SJCRH30 (cell line): ENCODE results near the gene OR2J1. TPM values are rescaled to one million over a fixed set of nuclear protein-coding genes. Genes with fewer than 3 reads are reported as not detected.
"Not testable (repeated sequence)": the region's sequence is repeated elsewhere in the genome, so short reads cannot be mapped to it uniquely, and the experiment has no call there.

ENCODE experiments used
- DNase-seq, 2 experiments: peaks; one replicate each; pipeline ENCODE4 v3.0.0-alpha.2; 2015 to 2020
- H3K27ac ChIP-seq: fragments of 250-450 bp; sonication (Bioruptor Pico); 2 replicates; pipeline ENCODE4 v1.5.1; 2020; ENCODE audit warnings: mild to moderate bottlenecking, moderate library complexity
- H3K27me3 ChIP-seq: fragments of 250-450 bp; sonication (Bioruptor Pico); 2 replicates; pipeline ENCODE4 v1.5.1; 2020; ENCODE audit warnings: mild to moderate bottlenecking, moderate library complexity
- H3K36me3 ChIP-seq: fragments of 250-450 bp; sonication (Bioruptor Pico); 2 replicates; pipeline ENCODE4 v1.5.1; 2020; ENCODE audit warnings: mild to moderate bottlenecking, moderate library complexity
- H3K4me1 ChIP-seq: fragments of 250-450 bp; sonication (Bioruptor Pico); 2 replicates; pipeline ENCODE4 v1.5.1; 2020; ENCODE audit warnings: mild to moderate bottlenecking, moderate library complexity
- H3K4me3 ChIP-seq: fragments of 250-450 bp; sonication (Bioruptor Pico); 2 replicates; pipeline ENCODE4 v1.5.1; 2020; ENCODE audit warnings: mild to moderate bottlenecking, moderate library complexity
- H3K9me3 ChIP-seq: fragments of 250-450 bp; sonication (Bioruptor Pico); replicated peaks from 2 replicates; pipeline ENCODE4 v1.5.1; 2020; ENCODE audit warnings: mild to moderate bottlenecking, moderate library complexity
- total RNA-seq: library from RNA; depleted of rRNA; stranded (reverse); fragments of >200 nt; shearing (Covaris generic); gene quantifications from 2 replicates; pipeline ENCODE4 v1.2.3, GENCODE V29; 2014; rRNA removed

OR2J1 gene
- total RNA-seq, 1 experiment from 2014 or later: not detected

- no peaks in the 10 kb centered on the region for H3K36me3 ChIP-seq
- H3K4me1 ChIP-seq: no peaks in the 10 kb centered on the region
- H3K9me3 ChIP-seq: no peaks in the 10 kb centered on the region
- no peaks in the 10 kb centered on the region for H3K27me3 ChIP-seq
- no peak overlapping the region for H3K4me3 ChIP-seq
- DNase-seq: no peak
- H3K27ac ChIP-seq: no peak overlapping the region
These were observed 38.4 kb downstream of the OR2J1 start for GRCh38 chr6:29137724-29138123.

- DNase-seq: no peak
- H3K4me1 ChIP-seq: no peaks in the 10 kb centered on the region
- no peaks in the 10 kb centered on the region for H3K36me3 ChIP-seq
- H3K27me3 ChIP-seq: no peaks in the 10 kb centered on the region
- no peak overlapping the region for H3K27ac ChIP-seq
- H3K9me3 ChIP-seq: no peaks in the 10 kb centered on the region
- no peak overlapping the region for H3K4me3 ChIP-seq
These were observed 42.3 kb downstream of the OR2J1 start for GRCh38 chr6:29141606-29142005.

- Histone ChIP-seq H3K9me3 (no peaks in the 10 kb centered on the region), H3K4me3 (no peak overlapping the region), H3K27me3 (no peaks in the 10 kb centered on the region)
These were observed 43.0 kb downstream of the OR2J1 start for GRCh38 chr6:29142309-29142708.

GRCh38 chr6:29146179-29146578, 46.9 kb downstream of the OR2J1 start:
- Histone ChIP-seq H3K27ac (no peak overlapping the region), H3K4me1 (no peaks in the 10 kb centered on the region), H3K36me3 (no peaks in the 10 kb centered on the region), H3K27me3 (no peaks in the 10 kb centered on the region), H3K9me3 (no peaks in the 10 kb centered on the region), H3K4me3 (no peak overlapping the region)
- no peak for DNase-seq

More at GRCh38 chr6:29142309-29142708, 43.0 kb downstream of the OR2J1 start:
- DNase-seq: no peak
- H3K36me3 ChIP-seq: no peaks in the 10 kb centered on the region
- H3K4me1 ChIP-seq: no peaks in the 10 kb centered on the region
- no peak overlapping the region for H3K27ac ChIP-seq

GRCh38 chr6:29147074-29147473, 47.8 kb downstream of the OR2J1 start:
- no peak overlapping the region for H3K4me3 ChIP-seq
- no peaks in the 10 kb centered on the region for H3K9me3 ChIP-seq
- H3K4me1 ChIP-seq: no peaks in the 10 kb centered on the region
- no peak overlapping the region for H3K27ac ChIP-seq
- no peaks in the 10 kb centered on the region for H3K36me3 ChIP-seq
- no peak for DNase-seq
- H3K27me3 ChIP-seq: no peaks in the 10 kb centered on the region

GRCh38 chr6:29149444-29149843, 50.2 kb downstream of the OR2J1 start:
- H3K27me3 ChIP-seq, H3K4me3 ChIP-seq, DNase-seq, H3K4me1 ChIP-seq, H3K9me3 ChIP-seq, H3K27ac ChIP-seq, H3K36me3 ChIP-seq: not testable (repeated sequence)

Other genes starting within 250 kb of the OR2J1 start
- 48.2 and 52.8 TPM in 2 replicates for gene TRIM27, start 175.5 kb upstream of the OR2J1 start, total RNA-seq
- gene ZNF311, start 94.2 kb upstream of the OR2J1 start, total RNA-seq: not detected in 2 replicates
- not detected in 2 replicates for gene OR2W1, start 54.3 kb upstream of the OR2J1 start, total RNA-seq
- gene OR2B3, start 12.2 kb upstream of the OR2J1 start, total RNA-seq: not detected in 2 replicates
- not detected in 2 replicates for gene OR2J3, start 8.6 kb downstream of the OR2J1 start, total RNA-seq
- gene OR2J2, start 71.4 kb downstream of the OR2J1 start, total RNA-seq: not detected in 2 replicates
- not detected in 2 replicates for gene OR14J1, start 202.2 kb downstream of the OR2J1 start, total RNA-seq